Neural cell (in vitro differentiated cells): ENCODE data around the gene PRR33.

Source experiments
- EZH2 ChIP-seq: fragments of 200-600, 300-800 bp; shearing (Covaris generic), sonication (generic); IDR thresholded peaks from 2 replicates; pipeline ENCODE4 v1.6.1; 2014; ENCODE audit warnings: antibody characterized with exemption, low read length, borderline replicate concordance, mild to moderate bottlenecking; ENCODE audit not compliant: insufficient read depth, poor library complexity, severe bottlenecking
- POLR2AphosphoS5 ChIP-seq: IDR thresholded peaks from 2 replicates; pipeline ENCODE4 v1.6.1; 2012
- TF ChIP-seq, protein P1 (sequence below): fragments of 450-650 bp; IDR thresholded peaks from 2 replicates; pipeline ENCODE4 v1.5.1; 2014; ENCODE audit warnings: antibody characterized with exemption, mild to moderate bottlenecking, moderate library complexity; ENCODE audit not compliant: poor library complexity, severe bottlenecking
- TF ChIP-seq, protein P2 (sequence below): IDR thresholded peaks from 2 replicates; pipeline ENCODE4 v1.6.1; 2012; ENCODE audit warnings: borderline replicate concordance

DNA sequence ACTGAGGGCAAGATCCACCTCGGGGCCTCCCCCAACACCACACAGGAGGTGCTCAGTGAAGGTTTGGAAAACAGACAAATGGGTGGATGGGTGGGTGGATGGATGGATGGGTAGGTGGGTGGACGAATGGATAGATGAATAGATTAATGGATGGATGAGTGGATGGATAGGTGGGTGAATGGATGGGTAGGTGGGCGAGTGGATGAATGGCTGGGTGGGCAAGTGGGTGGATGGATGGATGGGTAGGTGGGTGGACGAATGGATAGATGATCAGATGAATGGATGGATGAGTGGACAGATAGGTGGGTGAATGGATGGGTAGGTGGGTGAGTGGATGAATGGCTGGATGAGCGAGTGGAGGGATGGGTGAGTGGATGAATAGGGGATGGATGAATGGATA lies 863 bp upstream of the PRR33 start:
- TF ChIP-seq, protein P1, sequence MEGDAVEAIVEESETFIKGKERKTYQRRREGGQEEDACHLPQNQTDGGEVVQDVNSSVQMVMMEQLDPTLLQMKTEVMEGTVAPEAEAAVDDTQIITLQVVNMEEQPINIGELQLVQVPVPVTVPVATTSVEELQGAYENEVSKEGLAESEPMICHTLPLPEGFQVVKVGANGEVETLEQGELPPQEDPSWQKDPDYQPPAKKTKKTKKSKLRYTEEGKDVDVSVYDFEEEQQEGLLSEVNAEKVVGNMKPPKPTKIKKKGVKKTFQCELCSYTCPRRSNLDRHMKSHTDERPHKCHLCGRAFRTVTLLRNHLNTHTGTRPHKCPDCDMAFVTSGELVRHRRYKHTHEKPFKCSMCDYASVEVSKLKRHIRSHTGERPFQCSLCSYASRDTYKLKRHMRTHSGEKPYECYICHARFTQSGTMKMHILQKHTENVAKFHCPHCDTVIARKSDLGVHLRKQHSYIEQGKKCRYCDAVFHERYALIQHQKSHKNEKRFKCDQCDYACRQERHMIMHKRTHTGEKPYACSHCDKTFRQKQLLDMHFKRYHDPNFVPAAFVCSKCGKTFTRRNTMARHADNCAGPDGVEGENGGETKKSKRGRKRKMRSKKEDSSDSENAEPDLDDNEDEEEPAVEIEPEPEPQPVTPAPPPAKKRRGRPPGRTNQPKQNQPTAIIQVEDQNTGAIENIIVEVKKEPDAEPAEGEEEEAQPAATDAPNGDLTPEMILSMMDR, result no peak
- TF ChIP-seq POLR2AphosphoS5 (no peak), EZH2 (no peak)
- TF ChIP-seq, protein P2, sequence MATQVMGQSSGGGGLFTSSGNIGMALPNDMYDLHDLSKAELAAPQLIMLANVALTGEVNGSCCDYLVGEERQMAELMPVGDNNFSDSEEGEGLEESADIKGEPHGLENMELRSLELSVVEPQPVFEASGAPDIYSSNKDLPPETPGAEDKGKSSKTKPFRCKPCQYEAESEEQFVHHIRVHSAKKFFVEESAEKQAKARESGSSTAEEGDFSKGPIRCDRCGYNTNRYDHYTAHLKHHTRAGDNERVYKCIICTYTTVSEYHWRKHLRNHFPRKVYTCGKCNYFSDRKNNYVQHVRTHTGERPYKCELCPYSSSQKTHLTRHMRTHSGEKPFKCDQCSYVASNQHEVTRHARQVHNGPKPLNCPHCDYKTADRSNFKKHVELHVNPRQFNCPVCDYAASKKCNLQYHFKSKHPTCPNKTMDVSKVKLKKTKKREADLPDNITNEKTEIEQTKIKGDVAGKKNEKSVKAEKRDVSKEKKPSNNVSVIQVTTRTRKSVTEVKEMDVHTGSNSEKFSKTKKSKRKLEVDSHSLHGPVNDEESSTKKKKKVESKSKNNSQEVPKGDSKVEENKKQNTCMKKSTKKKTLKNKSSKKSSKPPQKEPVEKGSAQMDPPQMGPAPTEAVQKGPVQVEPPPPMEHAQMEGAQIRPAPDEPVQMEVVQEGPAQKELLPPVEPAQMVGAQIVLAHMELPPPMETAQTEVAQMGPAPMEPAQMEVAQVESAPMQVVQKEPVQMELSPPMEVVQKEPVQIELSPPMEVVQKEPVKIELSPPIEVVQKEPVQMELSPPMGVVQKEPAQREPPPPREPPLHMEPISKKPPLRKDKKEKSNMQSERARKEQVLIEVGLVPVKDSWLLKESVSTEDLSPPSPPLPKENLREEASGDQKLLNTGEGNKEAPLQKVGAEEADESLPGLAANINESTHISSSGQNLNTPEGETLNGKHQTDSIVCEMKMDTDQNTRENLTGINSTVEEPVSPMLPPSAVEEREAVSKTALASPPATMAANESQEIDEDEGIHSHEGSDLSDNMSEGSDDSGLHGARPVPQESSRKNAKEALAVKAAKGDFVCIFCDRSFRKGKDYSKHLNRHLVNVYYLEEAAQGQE, result no peak
